ENCODE results near the gene IGFBPL1. TPM values are rescaled to one million over a fixed set of nuclear protein-coding genes. Genes with fewer than 3 reads are reported as not detected.

IGFBPL1 gene
- polyA plus RNA-seq, 2 of the 4 experiments (the other 2 are of a cell fraction) = 2.5 to 2.7 TPM

DNA sequence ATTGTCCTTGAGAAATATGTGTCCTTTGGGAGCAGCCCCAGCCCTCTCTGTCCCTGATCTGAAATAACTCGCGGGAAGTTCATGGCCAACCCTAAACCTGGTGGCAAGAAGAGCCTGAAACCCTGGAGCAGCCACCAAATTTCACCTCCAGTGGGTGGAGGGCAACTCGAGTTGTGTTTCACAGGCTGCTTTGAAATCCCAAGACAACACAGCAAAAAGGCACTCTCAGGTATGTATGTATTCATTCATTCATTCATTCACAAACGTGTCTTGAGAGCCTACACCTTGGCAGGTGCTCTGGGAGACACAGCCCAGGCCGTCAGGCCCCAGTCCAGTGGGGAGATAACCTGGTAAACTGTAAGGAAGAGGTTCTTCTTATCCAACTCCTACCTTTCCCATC lies 67.4 kb downstream of the IGFBPL1 start:
- CTCF ChIA-PET = interaction anchor here (1.0 to 2.2 kb wide), 4 partner anchors 14 to 452 kb away, joined by 3 to 19 read pairs (median 5); no protein-coding TSS in a partner anchor

More for the DNA sequence above, 67.4 kb downstream of the IGFBPL1 start:
- POLR2A ChIA-PET = no interaction called here
- H3K27ac ChIP-seq = no peak overlapping the region
- H3K4me3 ChIP-seq = no peak overlapping the region
- ATAC-seq = no peak
- DNase-seq (ENCODE audit: low read depth in 1 of 2, low spot score in 1 of 2) = no peak
- TF ChIP-seq, protein P1, sequence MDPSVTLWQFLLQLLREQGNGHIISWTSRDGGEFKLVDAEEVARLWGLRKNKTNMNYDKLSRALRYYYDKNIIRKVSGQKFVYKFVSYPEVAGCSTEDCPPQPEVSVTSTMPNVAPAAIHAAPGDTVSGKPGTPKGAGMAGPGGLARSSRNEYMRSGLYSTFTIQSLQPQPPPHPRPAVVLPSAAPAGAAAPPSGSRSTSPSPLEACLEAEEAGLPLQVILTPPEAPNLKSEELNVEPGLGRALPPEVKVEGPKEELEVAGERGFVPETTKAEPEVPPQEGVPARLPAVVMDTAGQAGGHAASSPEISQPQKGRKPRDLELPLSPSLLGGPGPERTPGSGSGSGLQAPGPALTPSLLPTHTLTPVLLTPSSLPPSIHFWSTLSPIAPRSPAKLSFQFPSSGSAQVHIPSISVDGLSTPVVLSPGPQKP (IDR thresholded peaks at IDR 0.05; ENCODE audit: low read depth, low read length) = no peak
- TF ChIP-seq RARB (CRISPR knock-in tag; IDR thresholded peaks at IDR 0.05) (no peak), ZC3H11A (IDR thresholded peaks at IDR 0.05) (no peak), HOXB13 (CRISPR knock-in tag; IDR thresholded peaks at IDR 0.05; ENCODE audit: low read depth) (no peak), KDM1A (IDR thresholded peaks at IDR 0.05; ENCODE audit: low read depth) (no peak), NFE2L2 (conservative IDR thresholded peaks at IDR 0.05; ENCODE audit: low read length) (no peak), CHD4 (IDR thresholded peaks at IDR 0.05; ENCODE audit: borderline replicate concordance) (no peak), ATOH8 (CRISPR knock-in tag; IDR thresholded peaks at IDR 0.05; ENCODE audit: low read depth) (no peak), REST (IDR thresholded peaks at IDR 0.05) (no peak), SMC3 (IDR thresholded peaks at IDR 0.05) (no peak), SREBF2 (IDR thresholded peaks at IDR 0.05) (no peak), POLR2A (IDR thresholded peaks at IDR 0.05; ENCODE audit: low read length) (no peak), KDM5A (IDR thresholded peaks at IDR 0.05) (no peak)
- TF ChIP-seq, protein P2, sequence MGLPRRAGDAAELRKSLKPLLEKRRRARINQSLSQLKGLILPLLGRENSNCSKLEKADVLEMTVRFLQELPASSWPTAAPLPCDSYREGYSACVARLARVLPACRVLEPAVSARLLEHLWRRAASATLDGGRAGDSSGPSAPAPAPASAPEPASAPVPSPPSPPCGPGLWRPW (IDR thresholded peaks at IDR 0.05) = no peak
- no peak overlapping the region for H3K4me2 ChIP-seq
- H3K4me1 ChIP-seq = no peaks in the 10 kb centered on the region
- FAIRE-seq = no peak
- 69% methylated on average over 5 of the region's 5 CpGs for WGBS (ENCODE audit: missing lambda C conversion rate)
- no peaks in the 10 kb centered on the region for H3K9me3 ChIP-seq

Other genes starting within 250 kb of the IGFBPL1 start
- gene ALDH1B1, start 31.8 kb downstream of the IGFBPL1 start, polyA plus RNA-seq (2011; rRNA removed) = 39.7 and 40.2 TPM in 2 replicates
- gene ALDH1B1, start 31.8 kb downstream of the IGFBPL1 start, polyA plus RNA-seq (2017; fragmentation: RNase III; extraction: RNeasy Plus Mini Kit Qiagen cat#74134 plus additional on column Dnase treatment) = 71.8 to 76.0 TPM (median 75.8 TPM) in 3 replicates
- gene ANKRD18A, start 196.1 kb upstream of the IGFBPL1 start, polyA plus RNA-seq (2011; rRNA removed) = 15.9 and 20.7 TPM in 2 replicates
- gene ANKRD18A, start 196.1 kb upstream of the IGFBPL1 start, polyA plus RNA-seq (2017; fragmentation: RNase III; extraction: RNeasy Plus Mini Kit Qiagen cat#74134 plus additional on column Dnase treatment) = 4.0 to 4.9 TPM (median 4.2 TPM) in 3 replicates